Natural killer cell (primary cell): ENCODE measurements around the gene TTC21B. TPM values are rescaled to one million over a fixed set of nuclear protein-coding genes. Genes with fewer than 3 reads are reported as not detected.

Experiments
- ATAC-seq, 3 donors: fragments of 150-1000 bp in 2 of 3; fragments of 200-7000 bp in 1 of 3; cut with Tn5 transposase; 1 replicate in 1 of 3; 2 replicates in 2 of 3; pipeline ENCODE4 v1.10.0; 2021; ENCODE audit warnings: mild to moderate bottlenecking in 2 of 3, moderate library complexity in 2 of 3
- DNase-seq, 2 donors: peaks; one replicate each; pipeline versions ENCODE4 v3.0.0 to v3.0.0-alpha.2; 2013 to 2021; ENCODE audit warnings: mixed read lengths in 1 of 2
- H3K27ac ChIP-seq: one replicate; pipeline ENCODE4 v1.5.1; 2013; ENCODE audit warnings: mild to moderate bottlenecking, low read length
- H3K27me3 ChIP-seq: one replicate; pipeline ENCODE4 v1.6.1; 2013; ENCODE audit warnings: low read length; ENCODE audit not compliant: control insufficient read depth, insufficient read depth
- H3K36me3 ChIP-seq: one replicate; pipeline ENCODE4 v1.6.1; 2013; ENCODE audit warnings: low read length; ENCODE audit not compliant: control insufficient read depth, insufficient read depth
- H3K4me1 ChIP-seq: one replicate; pipeline ENCODE4 v1.6.1; 2013; ENCODE audit warnings: low read length; ENCODE audit not compliant: control insufficient read depth, insufficient read depth
- H3K4me3 ChIP-seq: one replicate; pipeline ENCODE4 v1.5.1; 2013; ENCODE audit warnings: low read length
- H3K9me3 ChIP-seq: one replicate; pipeline ENCODE4 v1.6.1; 2013; ENCODE audit warnings: low read length; ENCODE audit not compliant: control insufficient read depth, insufficient read depth
- H3K27ac Mint-ChIP-seq, 2 donors: one replicate each; pipeline ENCODE4 v1.8.0; 2022; ENCODE audit warnings: mild to moderate bottlenecking in 2 of 2, mixed read lengths in 2 of 2, moderate library complexity in 1 of 2
- H3K27me3 Mint-ChIP-seq, 2 donors: one replicate each; pipeline ENCODE4 v1.8.0; 2022; ENCODE audit warnings: low read depth in 2 of 2, mixed read lengths in 2 of 2
- H3K36me3 Mint-ChIP-seq: one replicate; pipeline ENCODE4 v1.8.0; 2022; ENCODE audit warnings: mixed read lengths
- H3K4me1 Mint-ChIP-seq, 2 donors: one replicate each; pipeline ENCODE4 v1.8.0; 2022; ENCODE audit warnings: mixed read lengths in 2 of 2
- H3K4me3 Mint-ChIP-seq: one replicate; pipeline ENCODE4 v1.8.0; 2022; ENCODE audit warnings: mild to moderate bottlenecking, moderate library complexity, mixed read lengths
- H3K9me3 Mint-ChIP-seq, 2 donors: one replicate each; pipeline ENCODE4 v1.8.0; 2022; ENCODE audit warnings: mixed read lengths in 2 of 2
- CTCF ChIP-seq: fragments of 200-600 bp; IDR thresholded peaks from one replicate; pipeline ENCODE4 v1.8.0; 2022; ENCODE audit warnings: antibody characterized with exemption
- WGBS: methylation state at CpG from one replicate; pipeline ENCODE4 v1.1.7; 2013; ENCODE audit warnings: missing lambda C conversion rate; ENCODE audit not compliant: insufficient coverage; 5-methylcytosine and 5-hydroxymethylcytosine counted together
- intact Hi-C: fragments of 100-400 bp; cut with micrococcal nuclease; formaldehyde crosslinking; loops from one replicate; pipeline ENCODE4 v1.14.2; 2022
- total RNA-seq, 4 donors: library from RNA; stranded (reverse); fragments of 120-200 nt in 1 of 4; gene quantifications; one replicate each; pipeline versions ENCODE4 v1.2.3 to v1.2.4, GENCODE V29; 2013 to 2022

Gene TTC21B
- total RNA-seq, 3 donors from 2014 or later (not counting 1 experiment from before 2014, with no cell fraction given) = 31.7 to 40.1 (median 34.3) TPM

- H3K4me1 ChIP-seq = no peaks in the 10 kb centered on the region
- H3K4me3 Mint-ChIP-seq = no peak overlapping the region
- no peaks in the 10 kb centered on the region for H3K9me3 Mint-ChIP-seq
- no peak for TF ChIP-seq CTCF
- H3K4me3 ChIP-seq = no peak overlapping the region
- H3K36me3 ChIP-seq = peaks cover 55% of the 10 kb centered on the region
- no peak overlapping the region for H3K27ac ChIP-seq
- H3K9me3 ChIP-seq = no peaks in the 10 kb centered on the region
- no peaks in the 10 kb centered on the region for H3K4me1 Mint-ChIP-seq
- ATAC-seq (no peak), DNase-seq (no peak)
- 89% methylated on average over 3 of the region's 3 CpGs for WGBS
- peaks cover 40% of the 10 kb centered on the region for H3K36me3 Mint-ChIP-seq
- intact Hi-C loops = no loop called here
- H3K27ac Mint-ChIP-seq = no peak overlapping the region
- no peaks in the 10 kb centered on the region for H3K27me3 Mint-ChIP-seq
- no peaks in the 10 kb centered on the region for H3K27me3 ChIP-seq
These were observed 67.0 kb downstream of the TTC21B start for GRCh38 chr2:165886487-165887146.

GRCh38 chr2:165877565-165878550 lies 75.7 kb downstream of the TTC21B start:
- peak in 1 of 2 donors; percentile 41 for DNase-seq

GRCh38 chr2:165876712-165877111 lies 76.9 kb downstream of the TTC21B start:
- peak overlapping the region; percentile 51 to 70 for H3K27ac Mint-ChIP-seq
- DNase-seq = no peak
- H3K9me3 Mint-ChIP-seq = no peaks in the 10 kb centered on the region
- no peaks in the 10 kb centered on the region for H3K27me3 Mint-ChIP-seq
- H3K27ac ChIP-seq = no peak overlapping the region
- no CpG with 5 or more reads among the region's 1 CpG for WGBS
- no peak for TF ChIP-seq CTCF
- peaks cover 2% of the 10 kb centered on the region for H3K9me3 ChIP-seq
- peaks cover 2% of the 10 kb centered on the region for H3K4me1 ChIP-seq
- H3K27me3 ChIP-seq = no peaks in the 10 kb centered on the region
- intact Hi-C loops = no loop called here
- ATAC-seq = no peak
- H3K4me3 ChIP-seq = no peak overlapping the region
- H3K4me3 Mint-ChIP-seq = peak overlapping the region; percentile 47
- H3K36me3 Mint-ChIP-seq = peaks cover 12% of the 10 kb centered on the region
- peaks cover 16% of the 10 kb centered on the region for H3K36me3 ChIP-seq
- H3K4me1 Mint-ChIP-seq = peaks cover 26 to 28% of the 10 kb centered on the region in 2 donors

More at GRCh38 chr2:165877565-165878550, 75.7 kb downstream of the TTC21B start:
- H3K4me3 Mint-ChIP-seq = peak overlapping the region; percentile 25
- no peaks in the 10 kb centered on the region for H3K9me3 Mint-ChIP-seq
- intact Hi-C loops = no loop called here
- no peak overlapping the region for H3K4me3 ChIP-seq
- peak; percentile 60 to 76 (median 66) for ATAC-seq
- peaks cover 13% of the 10 kb centered on the region for H3K36me3 Mint-ChIP-seq
- no peaks in the 10 kb centered on the region for H3K9me3 ChIP-seq
- no peaks in the 10 kb centered on the region for H3K27me3 Mint-ChIP-seq
- H3K27ac ChIP-seq = peak overlapping the region; percentile 10
- H3K4me1 ChIP-seq = peaks cover 2% of the 10 kb centered on the region
- peak overlapping the region; percentile 48 to 70 for H3K27ac Mint-ChIP-seq
- H3K36me3 ChIP-seq = peaks cover 21% of the 10 kb centered on the region
- H3K27me3 ChIP-seq = no peaks in the 10 kb centered on the region
- peaks cover 26 to 28% of the 10 kb centered on the region in 2 donors for H3K4me1 Mint-ChIP-seq
- TF ChIP-seq CTCF = no peak
- WGBS = no CpG with 5 or more reads among the region's 6 CpGs
